Vagina (tissue), 2 donors: ENCODE measurements around the gene SAMD14. TPM values are rescaled to one million over a fixed set of nuclear protein-coding genes. Genes with fewer than 3 reads are reported as not detected.

Source experiments
- DNase-seq, 2 donors: peaks; one replicate each; pipeline ENCODE4 v3.0.0-alpha.2; 2017; ENCODE audit errors: extremely low spot score in 2 of 2
- H3K27ac ChIP-seq: fragments of 200-600 bp; sonication (generic); one replicate; pipeline ENCODE4 v1.5.1; 2019
- H3K27me3 ChIP-seq: fragments of 200-600 bp; sonication (generic); one replicate; pipeline ENCODE4 v1.5.1; 2019
- H3K36me3 ChIP-seq, 2 donors: fragments of 200-600 bp; sonication (generic); one replicate each; pipeline ENCODE4 v1.5.1; 2017 to 2019
- H3K4me1 ChIP-seq: fragments of 200-600 bp; sonication (generic); one replicate; pipeline ENCODE4 v1.5.1; 2019
- H3K4me3 ChIP-seq, 2 donors: fragments of 200-600 bp; sonication (generic); 1 replicate in 1 of 2; 2 replicates in 1 of 2; pipeline ENCODE4 v1.5.1; 2016 to 2019
- H3K9me3 ChIP-seq: fragments of 200-600 bp; sonication (generic); one replicate; pipeline ENCODE4 v1.5.1; 2019
- POLR2A ChIP-seq, 2 donors: fragments of 450-650 bp; IDR thresholded peaks; one replicate each; pipeline ENCODE4 v1.6.1; 2017; ENCODE audit warnings: antibody characterized with exemption in 2 of 2, mild to moderate bottlenecking in 2 of 2, moderate library complexity in 2 of 2
- POLR2AphosphoS5 ChIP-seq, 2 donors: sonication (generic); formaldehyde crosslinking; IDR thresholded peaks; one replicate each; pipeline ENCODE4 v1.9.0; 2017; ENCODE audit warnings: antibody characterized with exemption in 2 of 2, mild to moderate bottlenecking in 2 of 2, low read depth in 1 of 2; ENCODE audit not compliant: insufficient read depth in 1 of 2
- intact Hi-C: fragments of 100-400 bp; cut with DNase I; formaldehyde crosslinking; loops from one replicate; pipeline ENCODE4 v1.15.1; 2023
- total RNA-seq: library from RNA; depleted of rRNA; stranded (reverse); fragments of >200 nt; gene quantifications from one replicate; pipeline ENCODE4 v1.2.3, GENCODE V29; 2016
- TF ChIP-seq, protein P1 (sequence below), 3 experiments: fragments of 450-650 bp in 2 of 3; fragments of 200-600 bp in 1 of 3; sonication (generic) in 1 of 3; IDR thresholded peaks; one replicate each; pipeline ENCODE4 v1.5.1; 2017 to 2019; ENCODE audit warnings: antibody characterized with exemption in 3 of 3, mild to moderate bottlenecking in 2 of 3, moderate library complexity in 2 of 3

Gene SAMD14
- total RNA-seq, 1 donor from 2014 or later: 4.4 TPM

DNA sequence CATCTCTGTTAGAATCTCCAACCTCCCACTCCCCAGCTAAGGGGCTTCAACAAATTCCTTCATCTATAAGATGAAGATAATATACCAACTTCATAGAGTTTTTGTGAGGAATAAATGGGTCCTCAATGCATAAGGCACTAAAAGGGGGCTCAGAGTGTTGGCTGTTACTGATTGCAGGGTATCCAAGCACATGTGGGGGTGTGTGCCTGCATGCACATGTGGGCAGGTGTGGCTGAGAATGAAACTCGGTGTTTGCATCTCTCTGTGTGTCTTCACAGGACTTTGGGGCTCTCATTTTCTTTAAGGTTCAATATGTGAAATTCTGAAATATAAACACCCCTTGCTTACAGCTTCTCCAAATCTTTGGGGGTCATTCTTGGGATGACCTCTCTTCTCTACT, 24.6 kb upstream of the SAMD14 start:
- no peaks in the 10 kb centered on the region for H3K36me3 ChIP-seq
- H3K4me1 ChIP-seq: peaks cover 27% of the 10 kb centered on the region
- no peaks in the 10 kb centered on the region for H3K27me3 ChIP-seq
- TF ChIP-seq, protein P1, sequence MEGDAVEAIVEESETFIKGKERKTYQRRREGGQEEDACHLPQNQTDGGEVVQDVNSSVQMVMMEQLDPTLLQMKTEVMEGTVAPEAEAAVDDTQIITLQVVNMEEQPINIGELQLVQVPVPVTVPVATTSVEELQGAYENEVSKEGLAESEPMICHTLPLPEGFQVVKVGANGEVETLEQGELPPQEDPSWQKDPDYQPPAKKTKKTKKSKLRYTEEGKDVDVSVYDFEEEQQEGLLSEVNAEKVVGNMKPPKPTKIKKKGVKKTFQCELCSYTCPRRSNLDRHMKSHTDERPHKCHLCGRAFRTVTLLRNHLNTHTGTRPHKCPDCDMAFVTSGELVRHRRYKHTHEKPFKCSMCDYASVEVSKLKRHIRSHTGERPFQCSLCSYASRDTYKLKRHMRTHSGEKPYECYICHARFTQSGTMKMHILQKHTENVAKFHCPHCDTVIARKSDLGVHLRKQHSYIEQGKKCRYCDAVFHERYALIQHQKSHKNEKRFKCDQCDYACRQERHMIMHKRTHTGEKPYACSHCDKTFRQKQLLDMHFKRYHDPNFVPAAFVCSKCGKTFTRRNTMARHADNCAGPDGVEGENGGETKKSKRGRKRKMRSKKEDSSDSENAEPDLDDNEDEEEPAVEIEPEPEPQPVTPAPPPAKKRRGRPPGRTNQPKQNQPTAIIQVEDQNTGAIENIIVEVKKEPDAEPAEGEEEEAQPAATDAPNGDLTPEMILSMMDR (IDR thresholded peaks at IDR 0.05): no peak
- TF ChIP-seq POLR2A (IDR thresholded peaks at IDR 0.05) (no peak), POLR2AphosphoS5 (IDR thresholded peaks at IDR 0.05; ENCODE audit: insufficient read depth in 1 of 2, low read depth in 1 of 2) (no peak)
- intact Hi-C loops: no loop called here
- DNase-seq: no peak
- no peaks in the 10 kb centered on the region for H3K9me3 ChIP-seq
- peak overlapping the region; percentile 55 for H3K27ac ChIP-seq
- no peak overlapping the region for H3K4me3 ChIP-seq

DNA sequence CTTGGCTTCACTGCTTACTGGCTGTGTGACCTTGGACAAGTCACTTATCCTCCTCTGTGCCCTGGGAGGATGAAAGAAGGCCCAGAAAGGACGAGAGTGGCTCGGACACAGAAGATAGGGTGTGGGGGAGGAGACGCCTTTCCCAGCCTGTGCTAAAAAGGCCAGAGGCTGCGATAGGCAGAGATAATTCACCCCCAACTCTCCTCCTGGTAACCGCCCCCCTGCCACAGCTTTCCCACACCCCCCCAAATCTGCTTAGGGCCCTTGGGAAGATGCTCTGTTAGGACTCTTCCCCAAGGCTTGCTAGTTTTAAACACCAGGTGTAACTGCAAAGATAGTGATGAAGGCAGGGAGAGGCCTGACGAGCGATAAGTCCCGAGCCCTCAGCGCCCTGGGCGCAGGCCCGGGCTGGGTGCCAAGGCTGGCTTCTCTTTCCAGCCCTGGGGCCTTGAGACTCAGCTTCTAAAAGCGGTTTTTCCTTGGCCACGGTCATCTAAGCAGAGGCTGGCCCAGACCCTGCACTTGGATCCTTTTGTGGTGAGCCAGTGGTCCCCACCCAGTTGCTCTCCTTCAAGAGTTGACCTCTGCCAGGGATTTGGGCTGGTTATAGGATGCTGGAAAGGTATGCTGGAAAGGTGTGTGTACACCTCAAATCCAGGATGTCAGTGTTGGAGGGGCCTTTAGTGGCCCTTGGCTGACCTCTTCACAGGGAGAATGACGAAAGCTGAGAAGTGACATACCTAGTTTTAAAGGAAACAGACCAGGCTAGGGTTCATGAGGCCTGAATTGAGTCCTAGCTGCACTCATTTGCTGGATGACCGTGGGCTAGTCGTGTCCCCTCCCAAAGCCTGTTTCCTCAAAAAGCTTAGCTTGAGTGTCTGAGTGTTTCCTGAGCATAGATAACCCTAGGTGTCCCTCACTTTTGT, 24.0 kb upstream of the SAMD14 start:
- no peak for DNase-seq
- Histone ChIP-seq H3K27me3 (no peaks in the 10 kb centered on the region), H3K4me3 (no peak overlapping the region), H3K27ac (peak overlapping the region; percentile 55), H3K36me3 (no peaks in the 10 kb centered on the region), H3K9me3 (no peaks in the 10 kb centered on the region), H3K4me1 (peaks cover 34% of the 10 kb centered on the region)
- no peak for TF ChIP-seq POLR2AphosphoS5 (IDR thresholded peaks at IDR 0.05; ENCODE audit: insufficient read depth in 1 of 2, low read depth in 1 of 2)
- no peak for TF ChIP-seq POLR2A (IDR thresholded peaks at IDR 0.05)
- TF ChIP-seq, protein P1 (IDR thresholded peaks at IDR 0.05): no peak
- intact Hi-C loops: no loop called here

DNA sequence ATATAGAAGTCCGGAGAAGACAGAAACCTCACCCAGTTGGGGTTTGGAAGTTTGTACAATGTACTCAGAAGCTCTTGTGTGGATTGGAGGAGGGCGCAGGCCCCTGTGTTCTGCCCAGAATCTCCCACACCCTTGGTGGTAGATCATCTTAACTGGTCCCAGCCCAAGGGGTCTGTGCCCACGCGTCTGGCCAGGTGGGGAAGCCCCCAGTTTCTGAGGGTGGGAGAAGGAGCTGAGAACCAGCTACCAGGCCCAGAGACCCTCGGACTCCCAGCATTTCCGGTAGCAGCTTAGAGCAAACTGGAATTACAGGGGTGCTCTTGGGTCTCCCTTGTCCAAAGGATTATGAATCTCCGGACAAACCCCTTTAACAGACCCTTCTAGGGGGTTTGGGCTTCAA, 22.8 kb upstream of the SAMD14 start:
- intact Hi-C loops: no loop called here
- peak overlapping the region in 1 of 2 donors; percentile 70 for H3K4me3 ChIP-seq
- peaks cover 45% of the 10 kb centered on the region for H3K4me1 ChIP-seq
- H3K27ac ChIP-seq: peak overlapping the region; percentile 81
- H3K9me3 ChIP-seq: no peaks in the 10 kb centered on the region
- no peaks in the 10 kb centered on the region for H3K27me3 ChIP-seq
- no peak for DNase-seq
- H3K36me3 ChIP-seq: no peaks in the 10 kb centered on the region
- TF ChIP-seq POLR2A (IDR thresholded peaks at IDR 0.05): no peak
- TF ChIP-seq, protein P1 (IDR thresholded peaks at IDR 0.05): no peak
- no peak for TF ChIP-seq POLR2AphosphoS5 (IDR thresholded peaks at IDR 0.05; ENCODE audit: insufficient read depth in 1 of 2, low read depth in 1 of 2)

DNA sequence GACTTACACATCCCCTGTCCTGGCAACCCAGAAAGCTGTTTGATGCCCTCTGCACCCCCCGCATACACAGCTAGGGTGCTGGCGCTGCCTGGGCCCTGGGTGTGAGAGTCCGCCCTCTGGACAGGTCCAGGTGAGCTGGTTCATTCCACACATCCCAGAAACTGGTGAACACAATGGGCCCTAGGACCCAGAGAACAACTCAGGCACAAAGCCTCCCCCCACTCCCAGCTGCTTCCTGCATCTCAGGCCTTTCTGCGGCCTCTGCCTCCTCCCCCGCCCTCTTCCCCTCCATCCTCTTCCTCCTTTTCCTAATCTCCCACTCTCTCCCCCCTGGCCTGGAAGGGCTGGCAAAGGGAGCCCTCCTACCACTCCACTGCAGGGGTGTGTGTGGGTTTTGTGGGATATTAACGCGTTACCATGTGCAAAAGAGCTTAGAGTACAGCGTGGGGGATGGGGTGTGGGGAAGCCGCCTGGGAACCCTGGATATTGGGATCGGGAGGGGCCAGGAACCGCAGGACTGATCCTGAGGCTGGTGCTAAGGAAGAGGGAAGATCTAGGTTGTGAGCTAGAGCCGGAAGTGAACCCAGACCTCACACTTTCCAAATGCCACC, 22.1 kb upstream of the SAMD14 start:
- DNase-seq: peak in 1 of 2 donors; percentile 95
- Histone ChIP-seq H3K4me1 (peaks cover 52% of the 10 kb centered on the region), H3K9me3 (no peaks in the 10 kb centered on the region)

More for the DNA sequence above, 22.1 kb upstream of the SAMD14 start:
- intact Hi-C loops: no loop called here
- Histone ChIP-seq H3K36me3 (no peaks in the 10 kb centered on the region), H3K27ac (peak overlapping the region; percentile 81), H3K4me3 (peak overlapping the region; percentile 70 to 87), H3K27me3 (no peaks in the 10 kb centered on the region)
- TF ChIP-seq, protein P1 (IDR thresholded peaks at IDR 0.05): peak in 1 of 3 experiments; percentile 2
- TF ChIP-seq POLR2A (IDR thresholded peaks at IDR 0.05) (no peak), POLR2AphosphoS5 (IDR thresholded peaks at IDR 0.05; ENCODE audit: insufficient read depth in 1 of 2, low read depth in 1 of 2) (peak; percentile 63 to 69)
